Measurements from ENCODE around the gene GABRG3. TPM values are rescaled to one million over a fixed set of nuclear protein-coding genes. Genes with fewer than 3 reads are reported as not detected.

GABRG3 gene
- total RNA-seq, 2 experiments from 2014 or later = not detected

GRCh38 chr15:27234593-27234992 is 263.6 kb downstream of the GABRG3 start:
- ChIA-PET CTCF (no interaction called here), POLR2A (no interaction called here)

GRCh38 chr15:27235161-27235560 is 264.2 kb downstream of the GABRG3 start:
- CTCF ChIA-PET = no interaction called here
- POLR2A ChIA-PET = no interaction called here

GRCh38 chr15:27235681-27236080 is 264.7 kb downstream of the GABRG3 start:
- CTCF ChIA-PET = no interaction called here

GRCh38 chr15:27237319-27237939 is 266.4 kb downstream of the GABRG3 start:
- POLR2A ChIA-PET = no interaction called here

More at GRCh38 chr15:27235681-27236080, 264.7 kb downstream of the GABRG3 start:
- POLR2A ChIA-PET = no interaction called here

GRCh38 chr15:27238209-27238608 is 267.2 kb downstream of the GABRG3 start:
- CTCF ChIA-PET = no interaction called here
- POLR2A ChIA-PET = no interaction called here

More at GRCh38 chr15:27237319-27237939, 266.4 kb downstream of the GABRG3 start:
- CTCF ChIA-PET = no interaction called here

- ChIA-PET CTCF (no interaction called here), POLR2A (no interaction called here)
Measured at GRCh38 chr15:27238707-27239423, 267.9 kb downstream of the GABRG3 start.

GRCh38 chr15:27241943-27242342 is 271.0 kb downstream of the GABRG3 start:
- ChIA-PET CTCF (no interaction called here), POLR2A (no interaction called here)

- ChIA-PET CTCF (no interaction called here), POLR2A (no interaction called here)
Measured at GRCh38 chr15:27244047-27244446, 273.1 kb downstream of the GABRG3 start.

GRCh38 chr15:27248251-27248650 is 277.3 kb downstream of the GABRG3 start:
- ChIA-PET CTCF (no interaction called here), POLR2A (no interaction called here)

- ChIA-PET CTCF (no interaction called here), POLR2A (no interaction called here)
Measured at GRCh38 chr15:27249046-27249759, 278.2 kb downstream of the GABRG3 start.

GRCh38 chr15:27249760-27250109 is 278.8 kb downstream of the GABRG3 start:
- CTCF ChIA-PET = no interaction called here
- POLR2A ChIA-PET = no interaction called here

- CTCF ChIA-PET = no interaction called here
- POLR2A ChIA-PET = no interaction called here
Measured at GRCh38 chr15:27250223-27250622, 279.2 kb downstream of the GABRG3 start.

- POLR2A ChIA-PET = no interaction called here
- CTCF ChIA-PET = no interaction called here
Measured at GRCh38 chr15:27254055-27254454, 283.1 kb downstream of the GABRG3 start.

GRCh38 chr15:27254801-27255200 is 283.8 kb downstream of the GABRG3 start:
- CTCF ChIA-PET = no interaction called here

GRCh38 chr15:27256446-27256845 is 285.5 kb downstream of the GABRG3 start:
- POLR2A ChIA-PET = no interaction called here
- CTCF ChIA-PET = no interaction called here

More at GRCh38 chr15:27254801-27255200, 283.8 kb downstream of the GABRG3 start:
- POLR2A ChIA-PET = no interaction called here

- ChIA-PET CTCF (no interaction called here), POLR2A (no interaction called here)
Measured at GRCh38 chr15:27258287-27258686, 287.3 kb downstream of the GABRG3 start.

- CTCF ChIA-PET = no interaction called here
- POLR2A ChIA-PET = no interaction called here
Measured at GRCh38 chr15:27260523-27260922, 289.5 kb downstream of the GABRG3 start.

- ChIA-PET POLR2A (no interaction called here), CTCF (no interaction called here)
Measured at GRCh38 chr15:27268923-27269322, 297.9 kb downstream of the GABRG3 start.

GRCh38 chr15:27271258-27271657 is 300.3 kb downstream of the GABRG3 start:
- ChIA-PET POLR2A (no interaction called here), CTCF (no interaction called here)

GRCh38 chr15:27272427-27272826 is 301.4 kb downstream of the GABRG3 start:
- CTCF ChIA-PET = no interaction called here
- POLR2A ChIA-PET = no interaction called here

- ChIA-PET POLR2A (no interaction called here), CTCF (no interaction called here)
Measured at GRCh38 chr15:27273506-27273905, 302.5 kb downstream of the GABRG3 start.

- ChIA-PET CTCF (no interaction called here), POLR2A (no interaction called here)
Measured at GRCh38 chr15:27278761-27279160, 307.8 kb downstream of the GABRG3 start.
